ENCODE results near the gene CACFD1.

Gene CACFD1

DNA sequence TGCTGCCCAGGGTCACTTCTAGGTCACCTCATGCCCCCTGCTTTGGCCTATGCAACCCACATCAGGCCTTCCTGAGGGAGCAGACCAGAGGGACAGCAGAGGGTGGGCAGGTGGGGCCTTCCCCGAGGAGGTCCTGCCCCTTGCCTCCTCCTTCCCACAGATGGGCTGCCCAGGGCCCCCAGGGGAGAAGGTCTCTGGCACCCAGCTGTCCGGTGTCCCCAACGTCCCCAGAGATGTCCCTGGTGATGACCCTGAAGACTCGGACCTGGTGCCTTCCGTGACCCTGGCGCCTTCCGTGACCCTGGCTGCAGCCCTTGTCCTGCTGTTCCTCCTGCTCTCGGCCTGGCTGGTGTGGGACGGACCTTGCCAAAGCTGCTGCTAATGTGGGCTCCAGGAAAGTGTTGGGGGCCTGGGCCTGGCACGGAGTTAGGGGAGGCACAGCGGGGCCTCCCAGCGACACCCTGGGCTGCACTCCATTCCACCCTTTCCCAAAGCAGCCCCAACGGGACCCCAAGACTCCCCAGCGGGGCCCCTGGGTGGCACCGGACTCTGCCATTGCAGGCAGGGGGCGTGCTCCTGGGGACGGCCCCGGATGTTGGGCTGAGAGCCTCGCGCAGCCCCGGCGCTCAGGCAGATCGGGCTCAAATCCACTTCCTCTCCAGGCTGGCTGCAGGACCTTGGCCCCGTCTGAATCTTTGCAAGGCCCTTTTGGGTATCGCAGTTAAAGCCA, 25.9 kb downstream of the CACFD1 start:
- DNase-seq, result no peak

- DNase-seq, result no peak
Observed at GRCh38 chr9:133487331-133487725, 27.6 kb downstream of the CACFD1 start.

DNA sequence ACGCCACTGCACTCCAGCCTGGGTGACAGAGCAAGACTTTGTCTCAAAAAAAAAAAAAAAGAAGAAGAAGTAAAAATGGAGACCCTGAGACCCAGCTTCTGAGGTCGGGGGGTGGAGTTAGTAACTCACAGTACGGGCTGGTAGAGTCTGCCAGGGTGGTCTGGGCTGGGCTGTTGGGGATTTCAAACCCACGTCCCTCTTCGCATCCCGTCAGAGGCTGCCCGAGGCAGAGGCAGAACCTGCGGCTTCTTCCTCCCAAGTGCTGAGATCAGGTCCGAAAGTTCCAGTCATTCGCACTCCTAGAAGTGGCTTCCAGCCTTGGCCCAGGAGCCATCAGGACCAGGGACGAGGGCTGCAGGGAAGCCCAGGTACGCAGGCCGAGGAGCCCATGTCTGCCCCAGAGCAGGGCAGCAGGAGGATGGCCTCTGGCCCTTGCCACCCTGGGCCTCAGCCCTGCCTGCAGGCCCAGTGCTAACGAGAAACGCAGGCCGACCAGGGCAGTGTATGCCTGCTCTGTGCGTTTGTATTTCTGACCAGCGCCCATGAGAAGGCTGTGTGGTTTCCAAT, 29.0 kb downstream of the CACFD1 start:
- no peak for DNase-seq

GRCh38 chr9:133489253-133490190, 29.7 kb downstream of the CACFD1 start:
- DNase-seq, result no peak

GRCh38 chr9:133490201-133490681, 30.5 kb downstream of the CACFD1 start:
- DNase-seq, result no peak

GRCh38 chr9:133490865-133491655, 31.3 kb downstream of the CACFD1 start:
- no peak for DNase-seq

DNA sequence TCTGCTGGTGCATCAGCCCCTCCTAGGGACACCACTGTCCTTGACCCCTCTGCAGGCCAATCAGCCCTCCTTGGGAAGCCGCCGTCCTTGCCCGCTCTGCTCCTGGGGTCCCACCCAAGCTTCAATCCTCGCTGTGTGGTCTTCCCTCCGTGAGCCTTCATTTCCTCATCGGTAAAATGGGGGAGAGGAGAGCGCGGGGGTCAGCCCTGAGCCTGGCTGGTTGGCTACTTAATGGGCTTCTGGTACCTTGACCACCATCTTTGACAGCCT, 31.8 kb downstream of the CACFD1 start:
- DNase-seq, result no peak

DNA sequence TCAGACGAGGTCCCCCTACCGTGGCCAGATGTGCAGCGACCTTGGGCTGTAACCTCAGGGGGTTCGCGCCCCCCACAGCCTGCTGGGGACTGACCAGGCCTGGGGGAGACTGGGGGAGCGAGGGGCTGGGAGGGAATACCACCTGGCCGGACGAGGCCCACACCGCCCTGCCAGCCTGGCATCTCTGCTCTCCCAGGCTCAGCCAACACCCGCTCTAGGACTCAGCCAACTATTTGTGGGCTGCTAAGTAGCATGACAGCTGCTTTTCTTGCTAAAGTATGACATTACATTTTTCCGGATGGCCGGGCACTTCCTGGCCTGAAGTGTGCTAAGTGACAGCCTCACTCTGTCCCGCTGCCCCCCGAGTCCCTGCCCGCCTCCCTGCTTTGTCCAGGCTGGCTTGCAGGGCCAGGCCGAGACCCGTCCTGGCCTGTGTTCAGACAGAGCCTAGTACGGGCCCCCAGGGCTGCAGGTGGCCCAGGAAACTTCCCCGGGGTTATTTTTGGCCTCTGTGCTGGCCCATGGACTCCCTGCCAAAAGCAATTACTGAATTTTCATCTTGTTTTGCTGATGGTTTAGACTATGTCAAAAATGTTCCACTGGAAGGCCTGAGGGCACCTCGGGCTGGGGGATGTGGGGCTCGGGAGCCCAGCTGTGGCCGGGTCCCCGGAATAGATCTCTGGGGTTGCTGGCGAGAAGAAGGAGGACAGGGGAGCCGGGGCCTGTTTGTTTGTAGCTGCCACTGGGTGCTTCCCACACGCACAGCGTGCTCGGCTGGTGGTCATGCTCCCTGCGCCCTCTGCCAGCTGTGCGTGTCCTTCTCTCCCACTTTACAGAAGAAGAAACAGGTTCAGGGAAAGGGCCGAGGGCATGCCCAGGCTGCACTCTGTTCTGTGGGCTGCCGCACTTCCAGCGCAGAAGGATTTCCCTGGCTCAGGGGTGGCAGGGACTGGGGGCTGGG, 32.6 kb downstream of the CACFD1 start:
- DNase-seq, result no peak

- no peak for DNase-seq
Observed at GRCh38 chr9:133493428-133493827, 33.6 kb downstream of the CACFD1 start.

DNA sequence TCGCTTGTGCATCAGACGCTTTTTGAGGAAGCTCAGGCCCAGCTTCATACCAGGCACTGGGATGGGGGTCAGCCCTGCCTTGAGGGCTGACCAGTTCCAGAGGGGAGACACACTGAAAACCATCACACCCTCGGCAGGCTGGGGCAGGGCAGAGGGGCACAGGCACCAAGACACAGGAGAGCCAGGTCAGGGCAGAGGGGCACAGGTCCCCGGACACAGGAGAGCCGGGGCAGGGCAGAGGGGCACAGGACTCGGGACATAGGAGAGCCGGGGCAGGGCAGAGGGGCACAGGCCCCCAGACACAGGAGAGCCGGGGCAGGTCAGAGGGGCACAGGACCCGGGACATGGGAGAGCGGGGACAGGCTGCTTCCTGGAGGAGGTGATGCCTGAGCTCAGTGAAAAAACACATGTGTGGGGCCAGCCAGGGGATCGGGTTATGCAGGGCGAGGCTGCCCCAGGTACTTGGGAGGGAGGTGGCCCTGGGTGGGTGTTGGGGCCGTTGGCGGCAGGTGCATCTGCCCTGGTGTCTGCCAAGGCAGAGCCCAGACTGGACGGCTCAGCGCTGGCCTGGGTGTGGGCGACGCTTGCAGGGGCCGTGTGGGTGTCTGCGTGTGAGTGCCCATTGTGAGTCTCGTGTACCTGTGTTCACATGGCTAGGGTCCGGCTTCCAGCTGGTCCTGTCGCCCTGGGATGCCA, 34.2 kb downstream of the CACFD1 start:
- DNase-seq, result no peak

DNA sequence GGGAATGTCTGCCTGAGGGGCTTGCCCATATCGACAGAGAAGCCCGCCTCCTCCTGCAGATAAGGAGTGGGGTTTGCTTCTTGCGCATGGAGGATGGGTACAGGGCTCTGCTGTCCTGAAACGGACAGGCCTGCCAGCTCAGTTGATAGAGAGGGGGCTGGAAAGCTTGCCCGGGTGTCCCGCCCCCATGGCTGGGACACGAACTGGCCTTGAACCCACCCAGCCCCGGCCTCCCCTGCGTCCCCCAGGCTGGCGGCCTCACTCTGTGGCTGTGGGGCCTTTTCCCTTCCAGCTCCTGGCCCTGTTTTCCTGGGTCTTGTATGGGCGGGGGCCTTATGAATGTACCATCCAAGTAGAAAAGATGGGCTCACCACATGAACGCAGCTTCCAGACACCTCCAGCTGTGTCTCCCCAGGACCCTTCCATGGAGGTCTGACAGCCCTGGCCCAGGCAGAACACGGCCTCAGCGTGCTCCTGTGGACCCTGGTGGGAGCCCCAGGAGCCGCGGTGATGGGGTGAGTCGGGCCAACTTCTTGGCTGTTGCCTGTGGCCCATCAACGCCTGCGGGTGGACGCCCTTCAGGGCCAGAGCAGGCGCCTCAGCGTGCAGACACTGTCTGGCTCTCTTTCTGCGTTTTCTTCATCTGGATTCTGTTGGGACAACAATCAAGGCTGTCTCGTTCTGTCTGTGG, 35.0 kb downstream of the CACFD1 start:
- no peak for DNase-seq

GRCh38 chr9:133495327-133496293, 35.8 kb downstream of the CACFD1 start:
- DNase-seq, result no peak

DNA sequence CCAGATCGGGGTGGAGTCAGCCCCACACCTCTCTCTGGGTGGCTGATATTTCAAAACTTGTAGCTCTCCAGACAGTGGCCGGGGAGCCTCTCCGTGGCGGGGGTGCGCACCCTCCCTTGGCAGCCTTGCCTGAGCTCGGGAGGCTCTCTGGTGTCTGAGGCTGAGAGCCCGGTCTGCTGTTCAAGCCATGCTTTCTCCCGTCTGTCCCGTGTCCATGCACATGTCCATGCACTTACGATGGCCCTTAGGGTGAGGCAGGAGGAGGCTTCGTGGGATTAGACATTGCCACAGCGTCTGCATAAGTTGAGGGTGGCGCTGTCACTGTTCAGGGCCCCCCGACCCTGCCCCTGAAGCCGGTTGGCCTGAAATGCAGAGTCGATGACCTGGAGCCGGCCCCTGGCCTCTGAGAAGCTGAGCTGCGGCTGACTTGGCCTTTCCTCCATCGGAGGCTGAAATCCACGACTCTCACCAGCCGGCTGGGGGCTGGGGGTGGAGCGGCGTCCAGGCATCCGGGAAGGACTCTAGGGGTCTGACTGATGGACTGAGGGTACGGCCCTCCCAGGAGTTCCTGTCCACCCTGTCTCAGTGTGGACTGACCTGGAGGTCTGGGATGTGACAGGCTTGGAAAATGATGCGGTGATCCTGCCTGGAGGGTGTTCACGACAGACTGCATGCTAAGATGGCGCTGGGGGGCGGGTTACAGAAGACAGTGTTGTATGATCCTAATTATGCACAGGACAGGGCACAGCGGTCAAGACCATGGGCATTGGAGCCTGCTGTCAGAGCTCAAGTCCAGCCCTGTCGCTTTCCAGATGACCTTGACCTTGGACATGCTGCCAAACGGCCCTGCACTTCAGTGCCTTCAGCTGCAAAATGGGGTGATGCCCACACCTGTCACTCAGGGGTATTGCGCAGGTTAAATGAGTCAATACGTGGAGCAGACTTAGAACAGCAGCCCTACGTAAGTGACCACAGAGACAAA, 37.4 kb downstream of the CACFD1 start:
- no peak for DNase-seq

DNA sequence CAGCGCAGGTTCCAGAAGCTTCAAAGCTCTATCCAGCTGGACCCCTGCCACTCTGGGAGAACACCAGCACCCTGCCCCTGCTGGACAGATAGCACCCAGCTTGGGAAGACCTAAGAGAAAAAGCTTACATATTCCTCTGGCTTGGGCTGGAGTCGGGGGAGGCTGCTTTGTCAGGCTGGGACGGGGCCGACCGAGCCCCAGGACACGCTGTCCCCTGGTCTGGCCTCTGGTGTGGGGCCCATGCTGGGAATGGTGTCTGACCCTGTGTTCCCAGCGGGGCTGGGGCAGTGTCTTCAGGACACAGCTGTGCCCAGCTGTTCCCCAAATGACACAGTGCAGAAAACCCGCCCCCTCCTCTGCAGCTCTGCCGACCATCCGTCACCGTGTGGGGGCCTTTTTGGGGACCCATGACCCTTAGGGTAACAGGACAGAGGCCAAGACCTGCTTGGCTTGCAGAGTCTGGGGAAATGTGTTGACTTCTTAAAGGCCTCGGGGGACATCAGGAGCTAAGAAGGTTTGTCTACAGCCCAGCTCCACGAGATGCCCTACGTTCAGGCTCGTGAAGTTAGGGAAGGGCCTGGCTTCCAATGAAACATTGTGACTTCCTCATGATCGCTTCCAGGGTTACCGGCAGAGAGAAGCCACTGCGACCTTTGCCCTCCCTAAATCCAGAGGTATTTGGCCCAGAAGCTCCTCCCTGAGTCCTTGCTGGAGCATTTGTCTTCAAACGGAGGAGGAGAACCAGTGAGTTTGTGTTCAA, 39.5 kb downstream of the CACFD1 start:
- DNase-seq, result no peak

DNA sequence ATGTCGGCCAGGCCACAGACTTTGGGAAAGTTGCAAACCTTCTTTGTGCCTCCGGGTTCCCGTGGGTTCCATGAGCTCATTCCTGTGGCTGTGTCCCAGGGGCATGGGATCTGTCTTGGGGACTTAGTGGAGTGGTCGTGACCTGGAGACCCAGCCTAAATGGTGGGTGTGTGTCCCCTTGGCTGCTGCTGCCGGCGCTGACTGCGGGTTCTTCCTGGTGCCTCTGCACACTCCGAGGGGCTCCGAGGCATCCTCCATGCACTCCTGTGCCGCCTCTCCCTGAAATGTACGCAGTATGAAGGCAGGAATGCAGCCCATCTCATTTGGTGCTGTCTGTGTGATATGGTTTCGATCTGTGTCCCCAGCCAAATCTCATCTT, 40.1 kb downstream of the CACFD1 start:
- DNase-seq, result no peak

- no peak for DNase-seq
Observed at GRCh38 chr9:133502112-133502511, 42.3 kb downstream of the CACFD1 start.

- no peak for DNase-seq
Observed at GRCh38 chr9:133505186-133505830, 45.5 kb downstream of the CACFD1 start.
